SU-DHL-6 (cell line): Measurements from ENCODE around the gene MSH3.

ENCODE experiments used
- EZH2phosphoT487 ChIP-seq: fragments of 200-600 bp; sonication (generic), shearing (Covaris generic); conservative IDR thresholded peaks from 2 replicates; pipeline ENCODE4 v1.6.1; 2018; ENCODE audit warnings: mild to moderate bottlenecking, antibody characterized with exemption, low read length, moderate library complexity, mixed read lengths
- TF ChIP-seq, protein P1 (sequence below): fragments of 200-600 bp; sonication (generic); IDR thresholded peaks from one replicate; pipeline ENCODE4 v1.5.1; 2017; ENCODE audit warnings: antibody characterized with exemption, mild to moderate bottlenecking, low read length, moderate library complexity; ENCODE audit not compliant: insufficient read depth, poor library complexity, severe bottlenecking

- TF ChIP-seq, protein P1, sequence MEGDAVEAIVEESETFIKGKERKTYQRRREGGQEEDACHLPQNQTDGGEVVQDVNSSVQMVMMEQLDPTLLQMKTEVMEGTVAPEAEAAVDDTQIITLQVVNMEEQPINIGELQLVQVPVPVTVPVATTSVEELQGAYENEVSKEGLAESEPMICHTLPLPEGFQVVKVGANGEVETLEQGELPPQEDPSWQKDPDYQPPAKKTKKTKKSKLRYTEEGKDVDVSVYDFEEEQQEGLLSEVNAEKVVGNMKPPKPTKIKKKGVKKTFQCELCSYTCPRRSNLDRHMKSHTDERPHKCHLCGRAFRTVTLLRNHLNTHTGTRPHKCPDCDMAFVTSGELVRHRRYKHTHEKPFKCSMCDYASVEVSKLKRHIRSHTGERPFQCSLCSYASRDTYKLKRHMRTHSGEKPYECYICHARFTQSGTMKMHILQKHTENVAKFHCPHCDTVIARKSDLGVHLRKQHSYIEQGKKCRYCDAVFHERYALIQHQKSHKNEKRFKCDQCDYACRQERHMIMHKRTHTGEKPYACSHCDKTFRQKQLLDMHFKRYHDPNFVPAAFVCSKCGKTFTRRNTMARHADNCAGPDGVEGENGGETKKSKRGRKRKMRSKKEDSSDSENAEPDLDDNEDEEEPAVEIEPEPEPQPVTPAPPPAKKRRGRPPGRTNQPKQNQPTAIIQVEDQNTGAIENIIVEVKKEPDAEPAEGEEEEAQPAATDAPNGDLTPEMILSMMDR = peak; percentile 21
- TF ChIP-seq EZH2phosphoT487 = no peak
These were observed 2.0 kb downstream of the MSH3 start for GRCh38 chr5:80656425-80656824.
